Measurements from ENCODE around the gene RNASEH1. TPM values are rescaled to one million over a fixed set of nuclear protein-coding genes. Genes with fewer than 3 reads are reported as not detected.

Gene RNASEH1
- total RNA-seq, 1 donor from 2014 or later = 26.8 TPM

GRCh38 chr2:3594493-3595281, 36.6 kb upstream of the RNASEH1 start, which contains the start of gene COLEC11:
Gene COLEC11, plus strand, starts transcription at chr2:3595112. Its CDS starts 9,229 bp downstream, at chr2:3604341.
- H3K36me3 Mint-ChIP-seq = peaks cover 6% of the 10 kb centered on the region
- peaks cover 10% of the 10 kb centered on the region for H3K9me3 Mint-ChIP-seq
- Histone ChIP-seq H3K4me1 (no peaks in the 10 kb centered on the region), H3F3A (ENCODE audit: low read depth) (no peaks in the 10 kb centered on the region), H3K27ac (no peak within 1 kb of the TSS), H3K4me3 (no peak within 1 kb of the TSS), H4K20me1 (ENCODE audit: low read depth) (no peaks in the 10 kb centered on the region), H3K36me3 (no peaks in the 10 kb centered on the region), H2AFZ (replicated peaks) (no peak within 1 kb of the TSS), H3K27me3 (peaks cover 14% of the 10 kb centered on the region), H3K4me2 (no peak within 1 kb of the TSS), H3K9me3 (ENCODE audit: low read depth) (no peaks in the 10 kb centered on the region), H3K79me2 (ENCODE audit: low read depth) (no peaks in the 10 kb centered on the region), H3K9ac (no peak within 1 kb of the TSS)
- H3K4me3 Mint-ChIP-seq = no peak within 1 kb of the TSS
- peak; percentile 70 for DNase-seq (ENCODE audit: low spot score)
- TF ChIP-seq CTCF (IDR thresholded peaks at IDR 0.05) = peak; percentile 18
- TF ChIP-seq EZH2 (IDR thresholded peaks at IDR 0.05) = no peak
- H3K4me1 Mint-ChIP-seq = peaks cover 20% of the 10 kb centered on the region
- peak within 1 kb of the TSS; percentile 70 for H3K27ac Mint-ChIP-seq
- peaks cover 6% of the 10 kb centered on the region for H3K27me3 Mint-ChIP-seq (ENCODE audit: insufficient read depth, low read depth)

- Histone ChIP-seq H3K4me3 (no peak overlapping the region), H3K27me3 (no peaks in the 10 kb centered on the region), H3K36me3 (no peaks in the 10 kb centered on the region), H3K27ac (no peak overlapping the region), H3K79me2 (ENCODE audit: low read depth) (no peaks in the 10 kb centered on the region), H3K9ac (no peak overlapping the region), H3K4me1 (no peaks in the 10 kb centered on the region), H4K20me1 (ENCODE audit: low read depth) (no peaks in the 10 kb centered on the region), H3F3A (ENCODE audit: low read depth) (peaks cover 4% of the 10 kb centered on the region), H3K4me2 (no peak overlapping the region), H3K9me3 (ENCODE audit: low read depth) (no peaks in the 10 kb centered on the region), H2AFZ (replicated peaks) (no peak overlapping the region)
- H3K9me3 Mint-ChIP-seq = peaks cover 8% of the 10 kb centered on the region
- H3K27me3 Mint-ChIP-seq (ENCODE audit: insufficient read depth, low read depth) = no peaks in the 10 kb centered on the region
- no peak for DNase-seq (ENCODE audit: low spot score)
- peaks cover 3% of the 10 kb centered on the region for H3K4me1 Mint-ChIP-seq
- no peak overlapping the region for H3K4me3 Mint-ChIP-seq
- peak overlapping the region; percentile 8 for H3K27ac Mint-ChIP-seq
- TF ChIP-seq EZH2phosphoT487 (IDR thresholded peaks at IDR 0.05) (no peak), EZH2 (IDR thresholded peaks at IDR 0.05) (no peak), CTCF (IDR thresholded peaks at IDR 0.05) (no peak)
- H3K36me3 Mint-ChIP-seq = peaks cover 18% of the 10 kb centered on the region
These were observed 31.0 kb upstream of the RNASEH1 start for GRCh38 chr2:3589086-3589485.

- Mint-ChIP-seq H3K4me1 (peaks cover 3% of the 10 kb centered on the region), H3K27me3 (ENCODE audit: insufficient read depth, low read depth) (no peaks in the 10 kb centered on the region), H3K36me3 (peaks cover 19% of the 10 kb centered on the region), H3K4me3 (no peak overlapping the region), H3K27ac (no peak overlapping the region), H3K9me3 (peaks cover 6% of the 10 kb centered on the region)
- H3F3A ChIP-seq (ENCODE audit: low read depth) = peaks cover 13% of the 10 kb centered on the region
- no peak overlapping the region for H3K9ac ChIP-seq
- H2AFZ ChIP-seq (replicated peaks) = no peak overlapping the region
- no peaks in the 10 kb centered on the region for H3K4me1 ChIP-seq
- no peak overlapping the region for H3K4me3 ChIP-seq
- H3K36me3 ChIP-seq = peaks cover 7% of the 10 kb centered on the region
- TF ChIP-seq EZH2 (IDR thresholded peaks at IDR 0.05) = no peak
- TF ChIP-seq EZH2phosphoT487 (IDR thresholded peaks at IDR 0.05) = no peak
- no peak for TF ChIP-seq CTCF (IDR thresholded peaks at IDR 0.05)
- H3K27me3 ChIP-seq = no peaks in the 10 kb centered on the region
- no peaks in the 10 kb centered on the region for H3K9me3 ChIP-seq (ENCODE audit: low read depth)
- H3K79me2 ChIP-seq (ENCODE audit: low read depth) = no peaks in the 10 kb centered on the region
- H3K4me2 ChIP-seq = no peak overlapping the region
- no peak overlapping the region for H3K27ac ChIP-seq
- H4K20me1 ChIP-seq (ENCODE audit: low read depth) = no peaks in the 10 kb centered on the region
- no peak for DNase-seq (ENCODE audit: low spot score)
These were observed 30.0 kb upstream of the RNASEH1 start for GRCh38 chr2:3588084-3588483.
